Lower leg skin (tissue), 4 donors: Measurements from ENCODE around the gene CTH. TPM values are rescaled to one million over a fixed set of nuclear protein-coding genes. Genes with fewer than 3 reads are reported as not detected.
"Not testable (repeated sequence)": the region's sequence is repeated elsewhere in the genome, so short reads cannot be mapped to it uniquely, and the experiment has no call there.

ENCODE experiments used
- DNase-seq, 2 donors: peaks; one replicate each; pipeline ENCODE4 v3.0.0-alpha.2; 2019; ENCODE audit warnings: low spot score in 2 of 2
- H3K4me3 ChIP-seq: fragments of 200-600 bp; sonication (generic); 2 replicates; pipeline ENCODE4 v1.5.1; 2017; ENCODE audit warnings: mild to moderate bottlenecking, low read depth; ENCODE audit not compliant: poor library complexity, severe bottlenecking
- CTCF ChIP-seq, 3 donors: fragments of 450-650 bp; IDR thresholded peaks; one replicate each; pipeline ENCODE4 v1.5.1; 2016; ENCODE audit warnings: antibody characterized with exemption in 3 of 3, mild to moderate bottlenecking in 3 of 3, moderate library complexity in 2 of 3
- POLR2A ChIP-seq, 2 donors: fragments of 450-650 bp; IDR thresholded peaks; one replicate each; pipeline ENCODE4 v1.6.1; 2016 to 2017; ENCODE audit warnings: antibody characterized with exemption in 2 of 2, mild to moderate bottlenecking in 1 of 2, moderate library complexity in 1 of 2
- WGBS, 2 donors: methylation state at CpG; one replicate each; pipeline ENCODE4 v1.1.5; 2018; 5-methylcytosine and 5-hydroxymethylcytosine counted together
- intact Hi-C: fragments of 100-400 bp; cut with DNase I; formaldehyde crosslinking; loops from one replicate; pipeline ENCODE4 v1.15.0; 2023; ENCODE audit warnings: low total_unique reads
- total RNA-seq, 4 donors: library from RNA; depleted of rRNA; stranded (reverse); fragments of >200 nt; gene quantifications; one replicate each; pipeline ENCODE4 v1.1.0, GENCODE V29; 2016

Gene CTH
- total RNA-seq, 4 donors from 2014 or later: 0.88 to 2.8 (median 2.2) TPM

DNA sequence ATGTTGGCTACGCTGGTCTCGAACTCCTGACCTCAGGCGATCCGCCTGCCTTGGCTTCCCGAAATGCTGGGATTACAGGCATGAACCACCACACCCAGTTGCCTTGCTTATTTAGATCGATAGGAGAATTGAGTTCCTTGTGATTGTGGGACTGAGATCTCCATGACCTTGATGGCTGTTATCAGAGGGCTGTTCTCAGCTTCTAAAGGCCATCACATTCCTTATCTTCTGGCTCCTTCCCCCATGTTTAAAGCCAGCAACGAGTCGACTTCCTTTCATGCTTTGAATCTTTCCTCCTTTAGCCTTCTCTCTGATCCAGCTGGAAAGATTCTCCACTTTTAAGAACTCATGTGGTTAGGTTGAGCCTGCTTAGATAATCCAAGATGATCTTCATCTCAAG, 38.0 kb downstream of the CTH start:
- no peak overlapping the region for H3K4me3 ChIP-seq
- intact Hi-C loops: no loop called here
- DNase-seq: no peak
- 91 to 92% methylated on average over 8 of the region's 8 CpGs for WGBS, 2 donors
- TF ChIP-seq CTCF (IDR thresholded peaks at IDR 0.05) (no peak), POLR2A (IDR thresholded peaks at IDR 0.05) (no peak)

- DNase-seq, H3K4me3 ChIP-seq, intact Hi-C loops: not testable (repeated sequence)
- 76 to 92% methylated on average over 3 of the region's 3 CpGs for WGBS, 2 donors
These were observed 41.3 kb downstream of the CTH start for GRCh38 chr1:70452164-70452939.

GRCh38 chr1:70455291-70455690, 44.2 kb downstream of the CTH start:
- no peak overlapping the region for H3K4me3 ChIP-seq
- intact Hi-C loops: no loop called here
- TF ChIP-seq CTCF (IDR thresholded peaks at IDR 0.05) (no peak), POLR2A (IDR thresholded peaks at IDR 0.05) (no peak)
- no peak for DNase-seq
- WGBS, 2 donors: 43 to 44% methylated on average over 2 of the region's 2 CpGs

DNA sequence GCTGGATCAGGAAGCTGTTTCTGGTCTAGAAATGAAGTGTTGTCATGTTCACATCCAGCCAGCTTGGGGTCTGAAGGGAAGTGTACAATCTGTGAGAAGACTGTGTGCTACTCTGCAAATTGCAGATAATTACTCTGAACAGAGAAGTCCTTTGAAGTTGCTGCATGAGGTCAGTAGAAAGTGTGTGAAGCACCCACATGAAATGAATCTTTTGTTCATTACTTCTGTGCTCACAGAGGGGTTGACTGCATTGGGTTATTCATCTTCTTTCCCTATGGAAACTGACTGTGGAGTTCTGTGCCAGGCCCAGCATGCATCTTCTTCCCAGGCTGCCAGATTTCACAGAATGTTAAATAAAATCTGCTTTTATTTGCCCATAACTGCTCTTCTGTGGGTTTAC, 47.1 kb downstream of the CTH start:
- DNase-seq: no peak
- intact Hi-C loops: no loop called here
- no peak overlapping the region for H3K4me3 ChIP-seq
- TF ChIP-seq CTCF (IDR thresholded peaks at IDR 0.05): no peak
- TF ChIP-seq POLR2A (IDR thresholded peaks at IDR 0.05): no peak

DNA sequence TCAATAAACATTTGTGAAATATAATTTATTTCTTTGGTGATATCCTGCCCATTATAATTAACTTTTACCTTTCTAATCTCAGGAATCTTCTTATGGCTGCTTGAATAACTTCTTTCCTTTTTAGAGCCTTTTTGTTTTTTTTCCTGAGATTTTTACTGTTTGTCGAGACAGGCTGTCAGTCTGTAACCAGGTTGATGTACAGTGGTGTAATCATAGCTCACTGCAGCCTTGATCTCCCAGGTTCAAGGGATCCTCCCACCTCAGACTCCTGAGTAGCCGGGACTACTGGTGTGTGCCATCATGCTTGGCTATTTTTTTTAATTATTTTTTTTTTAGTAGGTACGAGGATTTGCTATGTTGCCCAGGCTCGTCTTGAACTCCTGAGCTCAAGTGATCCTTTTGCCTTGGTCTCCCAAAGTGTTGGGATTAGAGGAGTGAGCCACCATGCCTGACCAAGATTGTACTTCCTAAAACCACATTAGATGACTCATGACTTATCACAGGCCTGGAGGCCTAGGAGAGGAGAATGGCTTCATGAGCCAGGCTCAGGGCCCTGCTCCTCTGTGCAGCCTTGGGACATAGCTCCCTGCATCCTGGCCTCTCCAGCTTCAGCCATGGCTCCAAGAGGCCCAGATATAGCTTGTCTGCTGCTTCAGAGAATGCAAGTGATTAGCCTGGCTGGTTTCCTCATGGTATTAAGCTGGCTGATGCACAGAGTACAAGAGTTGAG, 48.6 kb downstream of the CTH start:
- intact Hi-C loops: no loop called here
- 92 to 93% methylated on average over 4 of the region's 4 CpGs for WGBS, 2 donors
- TF ChIP-seq POLR2A (IDR thresholded peaks at IDR 0.05) (no peak), CTCF (IDR thresholded peaks at IDR 0.05) (no peak)
- no peak for DNase-seq
- no peak overlapping the region for H3K4me3 ChIP-seq

DNA sequence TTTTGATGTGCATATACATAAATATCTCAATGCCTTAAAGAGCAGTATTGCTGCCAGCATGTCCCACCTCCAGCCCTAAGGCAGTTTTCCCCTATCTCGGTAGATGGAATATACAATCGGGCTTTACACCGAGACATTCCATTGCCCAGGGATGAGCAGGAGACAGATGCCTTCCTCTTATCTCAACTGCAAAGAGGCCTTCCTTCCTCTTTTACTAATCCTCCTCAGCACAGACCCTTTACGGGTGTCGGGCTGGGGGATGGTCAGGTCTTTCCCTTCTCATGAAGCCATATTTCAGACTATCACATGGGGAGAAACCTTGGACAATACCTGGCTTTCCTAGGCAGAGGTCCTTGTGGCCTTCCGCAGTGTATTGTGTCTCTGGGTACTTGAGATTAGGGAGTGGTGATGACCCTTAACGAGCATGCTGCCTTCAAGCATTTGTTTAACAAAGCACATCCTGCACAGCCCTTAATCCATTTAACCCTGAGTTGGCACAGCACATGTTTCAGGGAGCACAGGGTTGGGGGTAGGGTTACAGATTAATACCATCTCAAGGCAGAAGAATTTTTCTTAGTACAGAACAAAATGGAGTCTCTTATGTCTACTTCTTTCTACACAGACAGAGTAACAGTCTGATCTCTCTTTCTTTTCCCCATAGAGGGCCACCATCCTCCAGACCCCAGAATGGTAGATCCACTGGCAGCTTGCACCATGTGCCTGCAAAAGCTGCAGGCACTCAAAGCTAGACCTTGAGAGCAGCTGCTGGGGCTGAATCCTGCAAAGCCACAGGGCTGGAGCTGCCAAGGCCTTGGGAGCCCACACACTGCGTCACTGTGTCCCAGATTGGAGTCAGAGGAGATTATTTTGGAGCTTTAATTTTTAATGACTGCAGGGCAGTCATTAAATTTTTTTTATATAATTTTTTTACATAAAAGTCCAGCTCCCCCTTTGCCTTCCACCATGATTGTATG, 50.0 kb downstream of the CTH start:
- intact Hi-C loops, H3K4me3 ChIP-seq, DNase-seq: not testable (repeated sequence)
- 70 to 73% methylated on average over 8 of the region's 8 CpGs for WGBS, 2 donors
